GM12872 (cell line): ENCODE data around the gene KNOP1.

Experiments used
- TF ChIP-seq, protein P1 (sequence below): IDR thresholded peaks from 3 replicates; pipeline ENCODE4 v1.5.1; 2011; ENCODE audit warnings: low read depth, mild to moderate bottlenecking, low read length, moderate library complexity; ENCODE audit not compliant: insufficient read depth

Gene KNOP1

DNA sequence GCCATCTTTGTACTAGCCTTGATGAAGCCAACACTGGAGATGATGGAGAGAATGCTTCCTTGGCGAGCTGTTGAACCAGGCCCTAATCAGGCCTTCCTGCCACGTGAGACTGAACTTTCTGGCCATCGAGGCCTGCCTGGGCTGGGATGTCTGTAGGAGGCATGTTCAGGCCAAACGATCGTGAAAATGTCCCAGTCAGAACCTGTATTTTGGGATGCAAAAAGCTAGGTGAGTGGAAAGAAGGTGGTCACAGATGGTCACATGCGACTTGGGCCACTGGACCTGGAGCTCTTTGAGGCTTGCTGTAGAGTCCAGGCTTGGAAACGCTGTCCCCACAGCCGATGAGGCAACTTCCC, 12.9 kb downstream of the KNOP1 start:
- TF ChIP-seq, protein P1, sequence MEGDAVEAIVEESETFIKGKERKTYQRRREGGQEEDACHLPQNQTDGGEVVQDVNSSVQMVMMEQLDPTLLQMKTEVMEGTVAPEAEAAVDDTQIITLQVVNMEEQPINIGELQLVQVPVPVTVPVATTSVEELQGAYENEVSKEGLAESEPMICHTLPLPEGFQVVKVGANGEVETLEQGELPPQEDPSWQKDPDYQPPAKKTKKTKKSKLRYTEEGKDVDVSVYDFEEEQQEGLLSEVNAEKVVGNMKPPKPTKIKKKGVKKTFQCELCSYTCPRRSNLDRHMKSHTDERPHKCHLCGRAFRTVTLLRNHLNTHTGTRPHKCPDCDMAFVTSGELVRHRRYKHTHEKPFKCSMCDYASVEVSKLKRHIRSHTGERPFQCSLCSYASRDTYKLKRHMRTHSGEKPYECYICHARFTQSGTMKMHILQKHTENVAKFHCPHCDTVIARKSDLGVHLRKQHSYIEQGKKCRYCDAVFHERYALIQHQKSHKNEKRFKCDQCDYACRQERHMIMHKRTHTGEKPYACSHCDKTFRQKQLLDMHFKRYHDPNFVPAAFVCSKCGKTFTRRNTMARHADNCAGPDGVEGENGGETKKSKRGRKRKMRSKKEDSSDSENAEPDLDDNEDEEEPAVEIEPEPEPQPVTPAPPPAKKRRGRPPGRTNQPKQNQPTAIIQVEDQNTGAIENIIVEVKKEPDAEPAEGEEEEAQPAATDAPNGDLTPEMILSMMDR = no peak

DNA sequence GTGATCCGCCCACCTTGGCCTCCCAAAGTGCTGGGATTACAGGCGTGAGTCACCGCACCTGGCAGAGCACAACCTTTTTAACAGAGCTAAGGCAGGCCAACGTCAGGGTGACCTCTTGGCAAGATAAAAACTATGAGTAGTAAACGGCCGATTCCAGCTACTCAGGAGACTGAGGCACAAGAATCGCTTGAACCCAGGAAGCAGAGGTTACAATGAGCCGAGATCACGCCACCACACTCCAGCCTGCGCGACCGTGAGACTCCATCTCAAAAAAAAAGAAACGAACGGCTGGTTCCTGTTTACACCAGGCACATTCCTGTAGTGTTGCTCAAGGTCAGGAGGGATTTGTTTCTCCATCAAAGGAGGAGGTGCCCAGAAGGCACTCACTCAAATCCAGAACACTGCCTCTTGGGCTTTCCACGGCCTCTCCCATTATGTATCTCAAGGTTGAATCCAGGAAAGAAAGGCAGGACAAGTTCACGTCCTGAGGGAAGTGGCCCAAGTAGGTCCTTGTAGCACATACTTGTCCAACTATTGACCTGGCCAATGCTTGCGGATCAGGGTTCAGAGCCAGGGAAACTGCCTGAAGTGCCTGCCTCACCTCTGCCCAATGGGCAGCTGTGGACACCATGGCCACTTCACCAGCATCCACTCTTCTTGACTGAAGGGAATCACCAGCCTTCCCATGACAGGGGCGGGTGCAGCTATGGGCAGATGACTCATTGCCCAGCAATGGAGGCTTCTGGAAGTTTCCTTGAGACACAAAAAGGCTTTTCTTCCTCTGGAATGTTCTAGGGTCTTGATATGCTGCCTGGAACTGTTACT, 13.5 kb downstream of the KNOP1 start:
- TF ChIP-seq, protein P1 = no peak

DNA sequence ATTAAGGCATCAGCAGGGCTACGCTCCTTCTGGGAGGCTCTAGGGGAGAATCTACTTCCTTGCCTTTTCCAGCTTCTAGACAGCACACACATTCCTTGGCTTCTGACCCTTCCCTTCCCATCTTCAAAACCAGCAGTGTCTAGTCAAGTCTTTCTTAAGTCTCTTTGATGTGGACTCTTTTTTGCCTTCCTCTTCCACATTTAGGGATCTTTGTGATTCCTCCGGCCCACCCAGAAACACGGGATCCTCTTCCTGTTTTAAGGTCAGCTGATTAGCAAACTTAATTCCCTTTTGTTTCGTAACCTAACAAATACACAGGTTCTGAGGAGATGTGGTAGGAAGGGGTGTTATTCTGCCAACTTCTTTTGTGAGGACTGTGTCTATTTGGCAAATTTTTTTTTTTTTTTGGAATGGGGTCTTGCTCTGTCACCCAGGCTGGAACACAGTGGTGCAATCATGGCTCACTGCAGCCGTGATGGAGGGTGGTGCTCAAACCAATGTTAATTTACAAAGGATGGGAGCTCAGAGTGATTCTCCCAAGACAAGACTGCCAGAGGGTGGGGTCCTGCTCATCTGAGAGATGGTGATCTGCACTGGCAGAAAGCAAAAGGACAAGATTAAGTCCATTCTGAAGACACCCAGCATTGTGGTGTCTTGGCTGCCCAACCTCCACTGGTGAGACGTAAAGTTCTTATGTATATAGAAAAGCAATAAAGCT, 14.7 kb downstream of the KNOP1 start:
- TF ChIP-seq, protein P1 = no peak

DNA sequence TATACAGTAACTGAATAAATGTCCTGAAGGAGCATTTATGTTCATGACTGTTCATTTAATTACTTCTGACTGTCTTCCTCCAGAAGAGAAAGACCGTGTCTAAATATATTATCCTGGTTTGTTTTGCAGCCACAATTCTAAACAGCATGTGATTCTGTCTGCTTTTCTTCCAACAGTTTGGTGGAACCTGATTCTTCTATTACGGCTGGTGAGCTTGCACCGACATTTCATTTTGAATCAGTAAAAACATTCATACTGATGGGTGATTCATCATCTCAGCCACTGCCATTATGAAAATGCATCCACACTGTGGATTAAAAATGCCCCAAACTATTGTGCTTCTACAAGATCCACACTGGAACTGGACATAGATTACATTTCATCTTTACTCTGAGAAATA, 16.9 kb downstream of the KNOP1 start:
- TF ChIP-seq, protein P1 = no peak

DNA sequence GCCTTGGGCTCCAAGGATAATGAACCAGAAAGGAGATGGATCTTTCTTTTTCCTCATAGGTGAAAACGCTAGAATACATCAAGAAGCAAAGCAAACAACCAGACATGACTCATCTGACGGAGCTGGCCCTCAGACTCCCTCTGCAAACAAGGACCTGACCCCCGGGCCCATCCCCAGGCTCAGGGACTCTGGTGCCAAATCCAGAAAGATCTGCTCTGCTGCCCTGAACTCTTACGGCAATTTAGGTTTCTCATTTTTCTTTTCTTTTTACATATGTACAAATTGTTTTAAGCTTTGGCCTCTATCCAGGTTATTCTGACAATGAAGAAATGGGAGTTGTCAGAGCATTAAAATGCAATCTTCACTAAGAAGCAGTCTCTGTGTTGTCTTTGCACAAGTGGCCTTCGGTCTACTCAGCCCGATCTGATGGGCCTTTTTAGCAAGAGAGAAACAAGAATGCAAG, 17.7 kb downstream of the KNOP1 start:
- TF ChIP-seq, protein P1 = no peak

DNA sequence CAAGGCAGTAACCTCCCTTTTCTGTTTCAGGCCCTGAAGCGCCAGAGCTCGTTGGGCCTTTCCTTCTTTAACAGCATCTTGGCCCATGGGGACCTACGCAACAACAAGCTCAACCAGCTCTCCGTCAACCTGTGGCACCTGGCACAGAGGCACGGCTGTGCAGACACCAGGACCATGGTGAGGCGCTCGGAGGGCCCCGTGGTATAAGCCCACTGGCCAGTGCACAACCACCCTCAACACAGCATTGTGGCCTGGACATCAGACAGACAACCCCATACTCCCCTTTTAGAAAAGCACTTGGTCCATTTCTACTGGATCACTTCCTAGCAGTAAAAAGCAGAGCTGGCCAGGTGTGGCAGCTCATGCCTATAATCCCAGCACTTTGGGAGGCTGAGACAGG, 18.6 kb downstream of the KNOP1 start:
- TF ChIP-seq, protein P1 = no peak

DNA sequence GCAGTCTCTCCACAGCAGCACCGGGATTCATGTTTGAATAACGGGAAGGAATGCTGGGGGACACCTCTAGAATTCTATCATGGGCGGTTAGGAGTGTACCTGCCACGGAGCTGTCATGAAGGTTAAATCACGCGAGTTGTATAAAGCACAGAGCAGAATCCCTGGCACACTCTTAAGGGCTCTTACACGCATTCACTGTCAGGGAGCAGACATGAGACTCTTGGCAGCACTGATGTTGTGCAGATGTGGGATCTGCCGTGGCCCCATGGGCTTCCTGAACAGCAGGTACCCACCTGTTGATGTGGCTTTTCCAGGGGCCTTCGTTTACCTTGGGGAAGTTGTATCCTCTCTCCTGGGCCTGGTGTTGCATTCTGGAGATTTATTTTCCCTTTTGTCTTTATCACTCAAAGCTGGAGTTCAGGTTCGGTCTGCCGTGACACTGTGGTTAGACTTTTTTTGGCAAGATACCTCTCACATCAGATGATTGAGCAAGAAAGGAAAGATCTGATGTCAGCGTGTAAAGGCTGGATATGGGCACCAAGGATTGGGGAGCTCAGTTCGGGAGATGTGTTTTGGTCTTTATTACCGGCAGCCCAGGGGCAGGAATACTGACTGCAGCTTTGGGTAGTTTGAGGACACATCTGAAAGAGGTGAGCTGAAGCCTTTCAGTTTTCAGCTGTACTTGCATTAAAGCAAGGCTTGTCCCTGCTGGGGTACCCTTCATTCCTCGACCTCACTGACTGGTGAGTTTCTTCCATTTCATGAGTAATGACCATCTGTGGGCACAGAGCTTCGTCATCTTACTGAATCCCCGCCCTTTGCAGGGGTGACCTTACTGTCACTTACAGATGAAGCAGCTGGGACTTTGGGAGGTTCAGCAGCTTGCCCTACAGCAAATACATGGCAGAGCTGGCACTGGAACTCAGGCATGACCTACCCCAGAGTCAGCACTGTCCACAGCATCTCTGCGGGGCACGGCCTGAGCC, 19.3 kb downstream of the KNOP1 start:
- TF ChIP-seq, protein P1 = no peak
